Cortex of kidney (tissue), 1 donor: ENCODE measurements around the gene CKAP2.
"Not testable (repeated sequence)": the region's sequence is repeated elsewhere in the genome, so short reads cannot be mapped to it uniquely, and the experiment has no call there.

Experiments
- DNase-seq: peaks from one replicate; lab custom pipeline; 2025; lab: John Stamatoyannopoulos, UW

The CKAP2 gene

GRCh38 chr13:52452470-52452869 lies 2.8 kb upstream of the CKAP2 start:
- DNase-seq, result no peak

- no peak for DNase-seq
Observed at GRCh38 chr13:52454459-52454819, 839 bp upstream of the CKAP2 start.

GRCh38 chr13:52455677-52456041 lies 381 bp downstream of the CKAP2 start:
- peak; percentile 6 for DNase-seq

- no peak for DNase-seq
Observed at GRCh38 chr13:52459668-52460067, 4.4 kb downstream of the CKAP2 start.

- no peak for DNase-seq
Observed at GRCh38 chr13:52461265-52461664, 6.0 kb downstream of the CKAP2 start.

GRCh38 chr13:52463526-52463925 lies 8.2 kb downstream of the CKAP2 start:
- DNase-seq, result no peak

GRCh38 chr13:52468487-52468886 lies 13.2 kb downstream of the CKAP2 start:
- DNase-seq, result not testable (repeated sequence)

- DNase-seq, result not testable (repeated sequence)
Observed at GRCh38 chr13:52480677-52481428, 25.6 kb downstream of the CKAP2 start.

GRCh38 chr13:52487078-52487477 lies 31.8 kb downstream of the CKAP2 start:
- not testable (repeated sequence) for DNase-seq

GRCh38 chr13:52488763-52489162 lies 33.5 kb downstream of the CKAP2 start:
- DNase-seq, result not testable (repeated sequence)

GRCh38 chr13:52491015-52491414 lies 35.7 kb downstream of the CKAP2 start:
- DNase-seq, result not testable (repeated sequence)

- DNase-seq, result not testable (repeated sequence)
Observed at GRCh38 chr13:52494241-52494640, 39.0 kb downstream of the CKAP2 start.

- not testable (repeated sequence) for DNase-seq
Observed at GRCh38 chr13:52497979-52498378, 42.7 kb downstream of the CKAP2 start.

- not testable (repeated sequence) for DNase-seq
Observed at GRCh38 chr13:52502277-52502676, 47.0 kb downstream of the CKAP2 start.

GRCh38 chr13:52505843-52506242 lies 50.6 kb downstream of the CKAP2 start:
- DNase-seq, result not testable (repeated sequence)

- not testable (repeated sequence) for DNase-seq
Observed at GRCh38 chr13:52509532-52509931, 54.3 kb downstream of the CKAP2 start.

GRCh38 chr13:52510221-52510797 lies 55.0 kb downstream of the CKAP2 start:
- DNase-seq, result not testable (repeated sequence)

GRCh38 chr13:52511598-52511997 lies 56.3 kb downstream of the CKAP2 start:
- not testable (repeated sequence) for DNase-seq

- not testable (repeated sequence) for DNase-seq
Observed at GRCh38 chr13:52513957-52514596, 58.8 kb downstream of the CKAP2 start.

- DNase-seq, result not testable (repeated sequence)
Observed at GRCh38 chr13:52523323-52523722, 68.0 kb downstream of the CKAP2 start.
